K562 (cell line): Measurements from ENCODE around the gene MYADML2. TPM values are rescaled to one million over a fixed set of nuclear protein-coding genes. Genes with fewer than 3 reads are reported as not detected.
"Not testable (repeated sequence)": the region's sequence is repeated elsewhere in the genome, so short reads cannot be mapped to it uniquely, and the experiment has no call there.

Source experiments
- ATAC-seq: fragments of 200-7000 bp; cut with Tn5 transposase; 3 replicates; pipeline ENCODE4 v1.9.1; 2020; ENCODE audit warnings: moderate library complexity
- BruUV-seq: library from RNA; stranded (reverse); fragments of 400-500 nt; replicated peaks from 2 replicates; lab custom pipeline; 2021; lab: Mats Ljungman, UMichigan
- CTCF ChIA-PET: fragments of 300-600 bp; formaldehyde crosslinking; extraction: SDS; loops from one replicate; lab custom pipeline; 2021; ENCODE audit warnings: low intra/inter-chr PET ratio; lab: Yijun Ruan, JAX
- POLR2A ChIA-PET: fragments of 300-600, 350-650 bp; sonication (Branson Sonifier 250); formaldehyde crosslinking; extraction: SDS; loops from one replicate; lab custom pipeline; 2021; ENCODE audit warnings: antibody characterized with exemption, inconsistent platforms; lab: Yijun Ruan, JAX
- DNase-seq, 4 experiments: peaks; one replicate each; pipeline versions ENCODE4 v3.0.0 to v3.0.0-alpha.2; 2011 to 2018; ENCODE audit warnings: low spot score in 3 of 4, mixed read lengths in 3 of 4; ENCODE audit errors: extremely low read depth in 1 of 4
- FAIRE-seq: peaks from 2 replicates; lab custom pipeline; 2011; peaks lifted over from hg19 to GRCh38; lab: Jason Lieb, UNC
- H2AFZ ChIP-seq: 2 replicates; pipeline ENCODE4 v1.6.0; 2011; ENCODE audit warnings: low read depth, low read length, control low read depth, inconsistent platforms
- H3K27ac ChIP-seq: fragments of 200-600 bp; 3 replicates; pipeline ENCODE4 v1.8.0; 2011; ENCODE audit warnings: low read depth, mild to moderate bottlenecking, control low read depth, inconsistent platforms, low read length, moderate library complexity, mixed read lengths; ENCODE audit errors: extremely low read depth
- H3K27me3 ChIP-seq, 2 experiments: fragments of 300-600 bp in 1 of 2; 2 replicates in 1 of 2; 3 replicates in 1 of 2; pipeline versions ENCODE4 v1.6.0 to v1.8.0; 2011; ENCODE audit warnings: inconsistent platforms in 2 of 2, low read length in 2 of 2, mild to moderate bottlenecking in 1 of 2, mixed read lengths in 1 of 2, moderate library complexity in 1 of 2; ENCODE audit not compliant: control insufficient read depth in 2 of 2, insufficient read depth in 2 of 2
- H3K36me3 ChIP-seq: fragments of 300-600 bp; 3 replicates; pipeline ENCODE4 v1.8.0; 2011; ENCODE audit warnings: mild to moderate bottlenecking, low read length, inconsistent platforms; ENCODE audit not compliant: control insufficient read depth, insufficient read depth
- H3K4me1 ChIP-seq, 2 experiments: fragments of 200-600 bp in 1 of 2; replicated peaks in 1 of 2; 2 replicates in 1 of 2; 3 replicates in 1 of 2; pipeline versions ENCODE4 v1.5.1 to v1.8.0; 2011; ENCODE audit warnings: inconsistent platforms in 2 of 2, low read length in 2 of 2, mild to moderate bottlenecking in 1 of 2, mixed read lengths in 1 of 2, moderate library complexity in 1 of 2; ENCODE audit not compliant: control insufficient read depth in 2 of 2, insufficient read depth in 2 of 2
- H3K4me2 ChIP-seq: 2 replicates; pipeline ENCODE4 v1.6.1; 2011; ENCODE audit warnings: low read length, control low read depth, inconsistent platforms, mixed read lengths; ENCODE audit not compliant: insufficient read depth
- H3K4me3 ChIP-seq: fragments of 200-600 bp; sonication (generic), shearing (Covaris generic); 2 replicates; pipeline ENCODE4 v1.5.1; 2016; ENCODE audit warnings: control low read depth, inconsistent platforms
- H3K79me2 ChIP-seq: fragments of 200-600 bp; 3 replicates; pipeline ENCODE4 v1.8.0; 2011; ENCODE audit warnings: low read length, inconsistent platforms; ENCODE audit not compliant: control insufficient read depth, insufficient read depth
- H3K9ac ChIP-seq, 2 experiments: 2 replicates each; pipeline versions ENCODE4 v1.6.0 to v1.6.1; 2011; ENCODE audit warnings: low read depth in 2 of 2, low read length in 2 of 2, control low read depth in 1 of 2, inconsistent platforms in 1 of 2, mild to moderate bottlenecking in 1 of 2, mixed read lengths in 1 of 2; ENCODE audit not compliant: insufficient read depth in 1 of 2
- H3K9me1 ChIP-seq: one replicate; pipeline ENCODE4 v1.6.0; 2011; ENCODE audit warnings: inconsistent platforms, mild to moderate bottlenecking, low read length, moderate library complexity; ENCODE audit not compliant: control insufficient read depth, insufficient read depth
- H3K9me3 ChIP-seq: replicated peaks from 2 replicates; pipeline ENCODE4 v1.5.1; 2011; ENCODE audit warnings: low read depth, low read length, inconsistent platforms; ENCODE audit not compliant: control insufficient read depth, insufficient read depth
- H4K20me1 ChIP-seq: replicated peaks from 2 replicates; pipeline ENCODE4 v1.6.1; 2011; ENCODE audit warnings: low read length, inconsistent platforms, mixed read lengths; ENCODE audit not compliant: control insufficient read depth, insufficient read depth
- ARID2 ChIP-seq: fragments of 450-650 bp; IDR thresholded peaks from 2 replicates; pipeline ENCODE4 v1.6.1; 2017; ENCODE audit warnings: antibody characterized with exemption, mild to moderate bottlenecking
- BCOR ChIP-seq: fragments of 450-650 bp; IDR thresholded peaks from 2 replicates; pipeline ENCODE4 v1.6.1; 2016
- CC2D1A ChIP-seq: fragments of 450-650 bp; IDR thresholded peaks from 2 replicates; pipeline ENCODE4 v1.6.1; 2017; ENCODE audit warnings: mild to moderate bottlenecking
- CXXC5 ChIP-seq: fragments of 250-450 bp; sonication (Bioruptor Pico); IDR thresholded peaks from 2 replicates; pipeline ENCODE4 v1.8.0; 2022; ENCODE audit warnings: inconsistent platforms, mild to moderate bottlenecking, moderate library complexity
- HDAC1 ChIP-seq, 2 experiments: fragments of 450-650 bp; IDR thresholded peaks; 2 replicates each; pipeline ENCODE4 v1.6.1; 2016 to 2017; ENCODE audit warnings: inconsistent platforms in 1 of 2, mild to moderate bottlenecking in 1 of 2, moderate library complexity in 1 of 2
- KDM1A ChIP-seq, 2 experiments: fragments of 450-650 bp; IDR thresholded peaks; 2 replicates each; pipeline ENCODE4 v1.6.1; 2016; ENCODE audit warnings: mild to moderate bottlenecking in 2 of 2
- SMARCA5 ChIP-seq: fragments of 450-650 bp; IDR thresholded peaks from 2 replicates; pipeline ENCODE4 v1.6.1; 2016
- STAG1 ChIP-seq: sonication (generic); formaldehyde crosslinking; IDR thresholded peaks from 2 replicates; pipeline ENCODE4 v1.5.0; 2020; ENCODE audit warnings: missing genetic modification reagents, borderline replicate concordance
- TOE1 ChIP-seq, 2 experiments: fragments of 450-650 bp in 1 of 2; sonication (generic) in 1 of 2; formaldehyde crosslinking in 1 of 2; IDR thresholded peaks; 2 replicates each; pipeline versions ENCODE4 v1.7.1 to v1.8.0; 2016 to 2022; ENCODE audit warnings: borderline replicate concordance in 2 of 2, mild to moderate bottlenecking in 2 of 2, antibody characterized with exemption in 1 of 2, inconsistent platforms in 1 of 2, low read depth in 1 of 2, missing genetic modification reagents in 1 of 2, moderate library complexity in 1 of 2
- WGBS: fragments of 100-300 bp; shearing (Covaris generic); methylation state at CpG from one replicate; pipeline ENCODE4 v1.1.6; 2016; ENCODE audit warnings: low coverage, mixed read lengths; ENCODE audit not compliant: insufficient coverage; ENCODE audit errors: missing lambda C conversion rate; 5-methylcytosine and 5-hydroxymethylcytosine counted together
- in situ Hi-C: fragments of 300-500 bp; cut with MboI; formaldehyde crosslinking; loops from 4 replicates; pipeline ENCODE4 v1.15.0; 2018; ENCODE audit warnings: inconsistent platforms, mixed read lengths
- intact Hi-C: fragments of 100-400 bp; cut with micrococcal nuclease; formaldehyde crosslinking; loops from 2 replicates; pipeline ENCODE4 v1.14.2; 2022
- polyA plus RNA-seq, 8 experiments: library from polyadenylated mRNA; depleted of rRNA in 4 of 8; stranded (reverse) in 5 of 8; unstranded in 3 of 8; fragments of >200 nt; fragmentation: Nextera tagmentation in 2 of 8; fragmentation: Illumina TruSeq in 1 of 8; extraction: Ambion mirVana in 2 of 8; extraction: Trizol in 1 of 8; gene quantifications; 2 replicates each; pipeline versions ENCODE4 v1.2.1 to v1.2.3, GENCODE V29; 2011 to 2014; ENCODE audit warnings: inconsistent platforms in 1 of 8, missing spikeins in 1 of 8
- total RNA-seq, 7 experiments: library from RNA; depleted of rRNA in 6 of 7; stranded (reverse); fragments of >200 nt in 6 of 7; fragmentation: Illumina TruSeq in 2 of 7; extraction: Trizol in 2 of 7; gene quantifications; 2 replicates each; pipeline versions ENCODE4 v1.2.1 to v1.2.3, GENCODE V29; 2011 to 2021; ENCODE audit warnings: low replicate concordance in 1 of 7
- TF ChIP-seq, protein P1 (sequence below), 2 experiments: fragments of 450-650 bp; formaldehyde crosslinking in 1 of 2; IDR thresholded peaks; 2 replicates each; pipeline versions ENCODE4 v1.4.0 to v1.6.1; 2014 to 2020; ENCODE audit warnings: mild to moderate bottlenecking in 2 of 2, borderline replicate concordance in 1 of 2, low read depth in 1 of 2
- TF ChIP-seq, protein P2 (sequence below), 3 experiments: IDR thresholded peaks in 2 of 3; conservative IDR thresholded peaks in 1 of 3; 2 replicates each; pipeline ENCODE4 v1.5.1; 2011 to 2012; ENCODE audit warnings: low read length in 3 of 3, mild to moderate bottlenecking in 3 of 3, control low read depth in 2 of 3, improper control_type of control experiment in 1 of 3, inconsistent platforms in 1 of 3, low read depth in 1 of 3, mixed read lengths in 1 of 3, moderate library complexity in 1 of 3; ENCODE audit not compliant: insufficient read depth in 2 of 3

Gene MYADML2
- total and polyA plus RNA-seq, 9 of the 15 experiments (the other 6 are each of a cell fraction or from before 2014, with no cell fraction given) = not detected

DNA sequence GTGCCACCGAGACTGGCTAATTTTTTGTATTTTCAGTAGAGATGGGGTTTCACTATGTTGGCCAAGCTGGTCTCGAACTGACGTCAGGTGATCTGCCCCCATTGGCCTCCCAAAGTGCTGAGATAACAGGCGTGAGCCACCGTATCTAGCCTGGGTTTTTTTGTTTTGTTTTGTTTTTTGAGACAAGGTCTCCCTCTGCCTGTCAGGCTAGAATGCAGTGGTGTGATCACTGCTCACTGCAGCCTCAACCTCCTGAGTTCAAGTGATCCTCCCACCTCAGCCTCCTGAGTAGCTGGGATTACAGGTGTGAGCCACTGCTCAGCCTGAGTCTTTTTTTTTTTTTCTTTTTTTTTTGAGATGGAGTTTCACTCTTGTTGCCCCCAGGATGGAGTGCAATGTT is 6.4 kb upstream of the MYADML2 start:
- intact Hi-C loops = loop anchor here (10.0 kb wide), 1 partner anchor 201 kb away; no protein-coding TSS in a partner anchor
- peak; percentile 74 for FAIRE-seq
- TF ChIP-seq, protein P1, sequence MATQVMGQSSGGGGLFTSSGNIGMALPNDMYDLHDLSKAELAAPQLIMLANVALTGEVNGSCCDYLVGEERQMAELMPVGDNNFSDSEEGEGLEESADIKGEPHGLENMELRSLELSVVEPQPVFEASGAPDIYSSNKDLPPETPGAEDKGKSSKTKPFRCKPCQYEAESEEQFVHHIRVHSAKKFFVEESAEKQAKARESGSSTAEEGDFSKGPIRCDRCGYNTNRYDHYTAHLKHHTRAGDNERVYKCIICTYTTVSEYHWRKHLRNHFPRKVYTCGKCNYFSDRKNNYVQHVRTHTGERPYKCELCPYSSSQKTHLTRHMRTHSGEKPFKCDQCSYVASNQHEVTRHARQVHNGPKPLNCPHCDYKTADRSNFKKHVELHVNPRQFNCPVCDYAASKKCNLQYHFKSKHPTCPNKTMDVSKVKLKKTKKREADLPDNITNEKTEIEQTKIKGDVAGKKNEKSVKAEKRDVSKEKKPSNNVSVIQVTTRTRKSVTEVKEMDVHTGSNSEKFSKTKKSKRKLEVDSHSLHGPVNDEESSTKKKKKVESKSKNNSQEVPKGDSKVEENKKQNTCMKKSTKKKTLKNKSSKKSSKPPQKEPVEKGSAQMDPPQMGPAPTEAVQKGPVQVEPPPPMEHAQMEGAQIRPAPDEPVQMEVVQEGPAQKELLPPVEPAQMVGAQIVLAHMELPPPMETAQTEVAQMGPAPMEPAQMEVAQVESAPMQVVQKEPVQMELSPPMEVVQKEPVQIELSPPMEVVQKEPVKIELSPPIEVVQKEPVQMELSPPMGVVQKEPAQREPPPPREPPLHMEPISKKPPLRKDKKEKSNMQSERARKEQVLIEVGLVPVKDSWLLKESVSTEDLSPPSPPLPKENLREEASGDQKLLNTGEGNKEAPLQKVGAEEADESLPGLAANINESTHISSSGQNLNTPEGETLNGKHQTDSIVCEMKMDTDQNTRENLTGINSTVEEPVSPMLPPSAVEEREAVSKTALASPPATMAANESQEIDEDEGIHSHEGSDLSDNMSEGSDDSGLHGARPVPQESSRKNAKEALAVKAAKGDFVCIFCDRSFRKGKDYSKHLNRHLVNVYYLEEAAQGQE (IDR thresholded peaks at IDR 0.05; ENCODE audit: borderline replicate concordance) = peak; percentile 63; the same call in 1 of the 2 replicates
- TF ChIP-seq, protein P1 (CRISPR knock-in tag; IDR thresholded peaks at IDR 0.05; ENCODE audit: low read depth) = not testable (repeated sequence)
- 0 out of 4 replicates have a peak, but pooled peaks of 1 of the 2 experiments have one; percentile 33 for TF ChIP-seq KDM1A (IDR thresholded peaks at IDR 0.05)
- TF ChIP-seq HDAC1 (IDR thresholded peaks at IDR 0.05) = peak in 1 of 2 experiments; percentile 33; a peak in 1 of 4 replicates
- TF ChIP-seq TOE1 (IDR thresholded peaks at IDR 0.05; ENCODE audit: borderline replicate concordance) = 0 out of 2 replicates have a peak, but pooled peaks have one; percentile 21
- TF ChIP-seq TOE1 (CRISPR knock-in tag; IDR thresholded peaks at IDR 0.05; ENCODE audit: borderline replicate concordance, low read depth) = not testable (repeated sequence)
- TF ChIP-seq CXXC5 (CRISPR knock-in tag) = 0 out of 2 replicates have a peak, but pooled peaks have one; percentile 20
- TF ChIP-seq SMARCA5 = 0 out of 2 replicates have a peak, but pooled peaks have one; percentile 46
- TF ChIP-seq ARID2 = peak; percentile 71; the same call in 1 of the 2 replicates
- peak; percentile 71 for TF ChIP-seq BCOR
- TF ChIP-seq, protein P2, sequence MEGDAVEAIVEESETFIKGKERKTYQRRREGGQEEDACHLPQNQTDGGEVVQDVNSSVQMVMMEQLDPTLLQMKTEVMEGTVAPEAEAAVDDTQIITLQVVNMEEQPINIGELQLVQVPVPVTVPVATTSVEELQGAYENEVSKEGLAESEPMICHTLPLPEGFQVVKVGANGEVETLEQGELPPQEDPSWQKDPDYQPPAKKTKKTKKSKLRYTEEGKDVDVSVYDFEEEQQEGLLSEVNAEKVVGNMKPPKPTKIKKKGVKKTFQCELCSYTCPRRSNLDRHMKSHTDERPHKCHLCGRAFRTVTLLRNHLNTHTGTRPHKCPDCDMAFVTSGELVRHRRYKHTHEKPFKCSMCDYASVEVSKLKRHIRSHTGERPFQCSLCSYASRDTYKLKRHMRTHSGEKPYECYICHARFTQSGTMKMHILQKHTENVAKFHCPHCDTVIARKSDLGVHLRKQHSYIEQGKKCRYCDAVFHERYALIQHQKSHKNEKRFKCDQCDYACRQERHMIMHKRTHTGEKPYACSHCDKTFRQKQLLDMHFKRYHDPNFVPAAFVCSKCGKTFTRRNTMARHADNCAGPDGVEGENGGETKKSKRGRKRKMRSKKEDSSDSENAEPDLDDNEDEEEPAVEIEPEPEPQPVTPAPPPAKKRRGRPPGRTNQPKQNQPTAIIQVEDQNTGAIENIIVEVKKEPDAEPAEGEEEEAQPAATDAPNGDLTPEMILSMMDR (IDR thresholded peaks at IDR 0.05 in 2 of 3, conservative IDR thresholded peaks at IDR 0.05 in 1 of 3; ENCODE audit: insufficient read depth in 2 of 3, low read depth in 1 of 3, low read length in 3 of 3) = peak; percentile 14 to 35 (median 19); a peak in 2 of 6 replicates
- TF ChIP-seq STAG1 (CRISPR knock-in tag) = peak; percentile 43; the same call in 1 of the 2 replicates
- TF ChIP-seq CC2D1A = peak; percentile 78

More for the DNA sequence above, 6.4 kb upstream of the MYADML2 start:
- H3K4me3 ChIP-seq, H3K27me3 ChIP-seq, in situ Hi-C loops, BruUV-seq, H3K4me2 ChIP-seq, H3K79me2 ChIP-seq, H4K20me1 ChIP-seq, H3K9me1 ChIP-seq, DNase-seq, H3K27ac ChIP-seq, H3K9me3 ChIP-seq, H3K9ac ChIP-seq, H2AFZ ChIP-seq: not testable (repeated sequence)
- H3K36me3 ChIP-seq = peaks cover 19% of the 10 kb centered on the region; the same call in 2 of the 3 replicates
- H3K4me1 ChIP-seq = peaks cover under 1 to 45% of the 10 kb centered on the region in 2 experiments; a peak in 4 of 5 replicates
- WGBS = 31% methylated on average over 5 of the region's 5 CpGs
- POLR2A ChIA-PET = interaction anchor here (0.7 to 1.1 kb wide), 5 partner anchors 9 to 36 kb away, joined by 3 to 6 read pairs (median 3); no protein-coding TSS in a partner anchor
- peak; percentile 67 for ATAC-seq
- CTCF ChIA-PET = interaction anchor here (0.7 to 0.9 kb wide), 3 partner anchors 43 to 220 kb away, joined by 3 to 4 read pairs (median 3); no protein-coding TSS in a partner anchor
